SIG-M5 (cell line): ENCODE measurements around the gene AJM1.
"Not testable (repeated sequence)": the region's sequence is repeated elsewhere in the genome, so short reads cannot be mapped to it uniquely, and the experiment has no call there.

ENCODE experiments used
- DNase-seq: peaks from one replicate; lab custom pipeline; 2025; lab: John Stamatoyannopoulos, UW

AJM1 gene

DNA sequence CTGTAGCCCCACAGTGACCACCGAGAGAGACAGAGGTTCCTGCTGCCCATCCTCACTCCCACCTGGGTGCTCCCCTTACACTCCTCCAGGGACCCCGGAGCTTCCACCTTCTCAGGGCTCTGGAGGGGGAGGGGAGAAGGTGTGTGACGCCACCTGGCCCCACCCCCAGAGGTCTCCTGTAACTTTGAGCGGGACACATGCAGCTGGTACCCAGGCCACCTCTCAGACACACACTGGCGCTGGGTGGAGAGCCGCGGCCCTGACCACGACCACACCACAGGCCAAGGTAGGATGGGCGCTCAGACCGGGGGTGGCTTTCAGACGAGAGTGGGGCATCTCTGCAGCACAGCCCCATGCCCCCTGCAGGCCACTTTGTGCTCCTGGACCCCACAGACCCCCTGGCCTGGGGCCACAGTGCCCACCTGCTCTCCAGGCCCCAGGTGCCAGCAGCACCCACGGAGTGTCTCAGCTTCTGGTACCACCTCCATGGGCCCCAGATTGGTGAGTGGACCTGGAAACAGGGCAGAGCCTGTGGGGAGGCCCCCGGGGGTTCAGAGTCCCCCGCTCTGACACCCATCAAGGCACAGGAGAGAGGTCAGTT, 14.4 kb downstream of the AJM1 start:
- no peak for DNase-seq

DNA sequence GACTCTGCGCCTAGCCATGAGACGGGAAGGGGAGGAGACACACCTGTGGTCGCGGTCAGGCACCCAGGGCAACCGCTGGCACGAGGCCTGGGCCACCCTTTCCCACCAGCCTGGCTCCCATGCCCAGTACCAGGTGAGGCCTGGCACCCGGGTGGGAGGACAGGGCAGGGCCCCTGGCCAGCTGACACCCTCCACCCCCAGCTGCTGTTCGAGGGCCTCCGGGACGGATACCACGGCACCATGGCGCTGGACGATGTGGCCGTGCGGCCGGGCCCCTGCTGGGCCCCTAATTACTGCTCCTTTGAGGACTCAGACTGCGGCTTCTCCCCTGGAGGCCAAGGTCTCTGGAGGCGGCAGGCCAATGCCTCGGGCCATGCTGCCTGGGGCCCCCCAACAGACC, 14.9 kb downstream of the AJM1 start:
- DNase-seq: no peak

DNA sequence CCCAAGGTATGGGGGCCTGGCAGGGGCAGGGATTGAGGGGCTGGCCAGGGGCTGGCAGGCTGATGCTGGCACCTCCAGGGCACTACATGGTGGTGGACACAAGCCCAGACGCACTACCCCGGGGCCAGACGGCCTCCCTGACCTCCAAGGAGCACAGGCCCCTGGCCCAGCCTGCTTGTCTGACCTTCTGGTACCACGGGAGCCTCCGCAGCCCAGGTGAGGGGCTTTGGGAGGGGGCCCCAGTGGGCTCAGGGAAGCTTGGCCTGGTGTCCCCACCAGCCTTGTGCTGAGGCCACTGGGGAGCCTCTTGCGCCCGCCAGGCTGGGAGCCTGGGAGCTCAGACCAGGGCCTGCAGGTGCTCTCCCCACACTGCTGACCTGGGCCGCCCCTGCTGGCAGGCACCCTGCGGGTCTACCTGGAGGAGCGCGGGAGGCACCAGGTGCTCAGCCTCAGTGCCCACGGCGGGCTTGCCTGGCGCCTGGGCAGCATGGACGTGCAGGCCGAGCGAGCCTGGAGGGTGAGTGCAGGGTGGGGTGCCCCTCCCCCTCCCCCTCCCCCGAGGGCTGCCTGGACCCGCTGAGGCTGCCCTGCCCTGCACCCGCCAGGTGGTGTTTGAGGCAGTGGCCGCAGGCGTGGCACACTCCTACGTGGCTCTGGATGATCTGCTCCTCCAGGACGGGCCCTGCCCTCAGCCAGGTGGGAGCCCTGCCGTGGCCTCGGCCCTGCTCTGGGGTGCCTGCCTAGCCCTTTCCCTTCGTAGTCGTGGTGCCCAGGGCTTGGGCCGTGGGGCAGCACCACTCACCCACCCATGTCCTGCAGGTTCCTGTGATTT, 15.5 kb downstream of the AJM1 start:
- no peak for DNase-seq

DNA sequence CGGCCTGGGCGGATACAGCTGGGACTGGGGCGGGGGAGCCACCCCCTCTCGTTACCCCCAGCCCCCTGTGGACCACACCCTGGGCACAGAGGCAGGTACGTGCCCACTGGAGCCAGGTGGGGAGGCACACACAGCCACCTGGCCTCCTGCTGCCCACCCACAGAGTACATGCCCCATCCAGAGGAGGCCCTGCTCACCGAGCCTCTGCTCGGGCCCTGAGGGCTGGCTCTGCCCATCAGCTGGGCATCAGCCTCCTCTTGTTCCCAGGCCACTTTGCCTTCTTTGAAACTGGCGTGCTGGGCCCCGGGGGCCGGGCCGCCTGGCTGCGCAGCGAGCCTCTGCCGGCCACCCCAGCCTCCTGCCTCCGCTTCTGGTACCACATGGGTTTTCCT, 16.2 kb downstream of the AJM1 start:
- no peak for DNase-seq

DNA sequence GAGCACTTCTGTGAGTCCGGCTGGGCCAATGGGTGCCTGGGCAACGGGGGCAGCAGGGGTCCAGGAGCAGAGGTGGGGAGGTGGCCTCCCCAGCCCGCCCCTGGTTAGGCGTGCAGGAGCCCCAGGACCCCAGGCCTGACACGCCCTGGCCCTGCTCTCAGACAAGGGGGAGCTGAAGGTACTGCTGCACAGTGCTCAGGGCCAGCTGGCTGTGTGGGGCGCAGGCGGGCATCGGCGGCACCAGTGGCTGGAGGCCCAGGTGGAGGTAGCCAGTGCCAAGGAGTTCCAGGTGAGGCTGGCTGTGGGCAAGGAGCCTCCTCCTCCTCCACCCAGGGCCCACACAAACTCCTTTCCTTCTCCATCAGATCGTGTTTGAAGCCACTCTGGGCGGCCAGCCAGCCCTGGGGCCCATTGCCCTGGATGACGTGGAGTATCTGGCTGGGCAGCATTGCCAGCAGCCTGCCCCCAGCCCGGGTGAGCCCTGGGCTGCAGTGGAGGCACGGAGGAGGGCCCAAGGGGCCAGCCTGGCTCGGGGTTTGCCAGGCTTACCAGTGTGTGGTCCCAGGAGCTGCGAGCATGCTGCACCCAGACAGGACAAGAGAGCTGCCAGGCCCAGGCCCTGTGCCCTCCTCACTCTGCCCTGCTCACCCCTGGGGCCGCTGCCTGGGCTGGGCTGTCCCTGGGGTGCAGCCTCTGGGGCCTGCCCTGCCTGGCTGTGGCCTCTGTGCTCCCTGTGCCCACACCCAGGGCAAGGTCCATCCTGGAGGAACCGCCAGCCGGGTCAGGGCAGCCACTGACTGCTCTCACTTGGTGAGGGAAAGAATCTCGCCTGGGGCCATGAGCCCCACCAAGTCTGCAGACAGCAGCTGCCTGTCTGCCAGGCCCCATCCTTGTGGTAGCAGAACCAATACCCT, 16.8 kb downstream of the AJM1 start:
- no peak for DNase-seq

DNA sequence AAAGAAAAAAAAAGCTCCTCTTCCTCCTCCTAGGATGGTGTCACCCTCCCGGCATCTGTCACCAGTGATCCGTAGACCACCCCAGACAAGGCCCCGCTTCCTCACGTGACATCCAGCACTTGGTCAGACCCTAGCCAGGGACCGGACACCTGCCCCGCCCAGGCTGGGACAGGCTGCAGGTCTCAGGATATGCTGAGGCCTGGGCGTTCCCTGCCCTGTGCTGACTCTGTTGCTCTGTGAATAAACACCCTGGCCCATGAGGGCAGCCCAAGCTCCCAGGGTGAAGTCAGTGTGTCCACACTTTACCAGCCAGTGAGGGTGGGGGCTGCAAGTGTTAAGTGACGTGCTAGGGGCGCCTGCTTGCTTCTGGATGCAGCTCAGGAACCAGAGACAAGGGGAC, 18.3 kb downstream of the AJM1 start:
- no peak for DNase-seq

DNA sequence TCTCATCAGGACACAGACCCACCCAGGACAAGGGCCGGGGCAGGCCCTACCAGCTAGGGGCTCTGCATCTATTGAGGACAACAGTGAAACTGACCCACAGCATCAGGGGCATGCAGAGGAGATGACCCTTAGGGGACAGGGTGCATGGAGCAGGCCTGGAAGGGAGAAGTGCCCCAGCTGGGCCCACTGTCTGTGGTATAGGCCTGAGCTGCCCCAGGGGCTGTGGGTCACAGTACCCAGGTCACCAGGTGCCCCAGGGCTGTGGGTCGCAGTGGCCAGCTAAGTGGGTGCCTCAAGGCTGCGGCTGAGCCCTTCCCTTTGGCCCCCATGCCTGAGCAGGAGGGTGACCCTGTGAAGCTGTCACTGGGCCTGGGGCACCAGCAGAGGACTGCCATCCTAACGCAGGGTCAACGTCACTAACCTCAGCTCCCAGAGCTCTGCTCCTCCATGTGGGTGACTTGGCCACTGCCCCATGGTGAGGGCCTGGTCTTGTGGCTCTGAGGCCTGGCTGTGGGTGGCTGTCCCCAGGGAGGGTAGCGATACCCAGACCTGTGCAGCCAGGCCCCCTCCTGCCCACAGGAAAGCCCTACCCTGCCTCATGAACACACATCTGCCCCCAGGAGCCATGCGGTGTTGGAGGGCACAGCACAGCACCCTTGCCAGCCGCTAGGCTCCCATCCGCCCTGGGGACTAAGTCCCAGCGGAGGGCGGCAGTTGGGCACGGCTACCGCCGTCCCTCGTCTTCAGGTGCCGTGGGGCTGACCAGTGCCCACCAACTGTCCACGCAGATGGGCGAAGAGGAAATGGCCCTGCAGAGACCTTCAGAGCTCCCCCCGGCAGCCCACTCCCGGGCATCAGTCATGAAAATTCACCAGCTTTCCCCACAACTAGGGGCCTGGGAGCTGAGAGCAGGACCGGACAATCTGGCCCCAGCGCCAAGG, 18.9 kb downstream of the AJM1 start:
- no peak for DNase-seq

DNA sequence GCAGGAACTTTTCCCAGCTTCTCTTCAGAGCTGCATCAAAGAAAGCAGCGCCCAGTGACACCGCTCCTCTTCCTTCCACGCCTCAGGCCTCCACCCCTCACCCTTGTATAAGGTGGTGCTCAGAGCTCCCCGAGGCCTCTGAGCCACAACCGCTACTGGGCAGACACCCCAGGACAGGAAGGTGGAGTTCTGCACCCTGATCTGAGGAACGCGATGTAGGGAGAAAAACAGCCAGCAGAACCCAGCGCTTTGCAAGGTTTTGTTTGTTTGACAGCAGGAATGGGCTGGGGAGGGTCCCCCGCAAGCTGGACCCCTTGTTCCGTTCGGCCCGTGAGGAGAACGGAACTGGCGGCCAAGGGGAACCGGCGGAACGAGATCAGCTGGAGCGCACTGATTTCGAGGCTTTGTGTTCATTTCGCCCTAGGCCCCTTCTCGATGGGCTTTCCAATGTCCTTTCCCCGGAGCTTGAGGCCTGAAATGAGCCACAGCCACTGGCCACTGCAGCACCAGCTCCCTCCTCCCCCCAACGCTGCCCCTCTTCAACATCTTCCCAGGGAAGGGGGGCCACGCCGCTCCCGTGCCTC, 19.7 kb downstream of the AJM1 start:
- DNase-seq: no peak

DNA sequence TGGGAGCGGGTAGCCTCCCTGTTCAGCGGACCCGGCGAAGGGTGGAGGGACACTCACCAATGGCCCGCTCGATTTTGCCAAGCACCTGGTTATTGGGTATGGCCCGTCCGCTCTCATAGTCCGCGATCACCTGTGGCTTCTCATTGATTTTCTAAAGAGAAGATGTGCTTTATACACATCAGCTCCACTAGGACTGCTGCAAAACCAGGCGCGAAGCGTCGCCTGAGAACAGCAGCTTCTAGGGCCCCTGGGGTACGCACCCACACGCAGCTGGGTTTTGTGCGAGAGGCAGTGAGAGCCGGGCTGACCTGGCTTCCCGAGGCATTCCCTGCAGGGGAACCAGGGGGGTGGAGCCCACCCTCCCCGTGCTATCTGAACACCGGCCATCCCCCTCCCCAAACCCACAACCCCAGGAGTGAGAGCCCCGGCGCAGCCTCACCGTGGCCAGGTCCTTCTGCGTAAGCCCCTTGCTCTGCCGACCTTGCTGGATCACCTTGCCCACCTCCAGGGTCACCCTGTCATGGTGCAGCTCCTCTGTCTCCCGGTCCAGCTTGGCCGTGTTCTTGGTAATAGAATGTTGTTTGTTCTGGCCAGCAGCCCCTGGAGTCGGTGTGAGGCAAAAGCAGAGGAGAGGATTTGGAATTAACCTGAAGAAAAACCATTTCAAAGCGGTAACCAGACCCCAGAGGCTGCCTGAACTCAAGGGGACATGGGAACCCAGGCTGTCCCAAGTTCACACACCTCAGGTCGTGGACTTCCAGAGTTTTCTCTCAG, 20.8 kb downstream of the AJM1 start:
- DNase-seq: no peak

DNA sequence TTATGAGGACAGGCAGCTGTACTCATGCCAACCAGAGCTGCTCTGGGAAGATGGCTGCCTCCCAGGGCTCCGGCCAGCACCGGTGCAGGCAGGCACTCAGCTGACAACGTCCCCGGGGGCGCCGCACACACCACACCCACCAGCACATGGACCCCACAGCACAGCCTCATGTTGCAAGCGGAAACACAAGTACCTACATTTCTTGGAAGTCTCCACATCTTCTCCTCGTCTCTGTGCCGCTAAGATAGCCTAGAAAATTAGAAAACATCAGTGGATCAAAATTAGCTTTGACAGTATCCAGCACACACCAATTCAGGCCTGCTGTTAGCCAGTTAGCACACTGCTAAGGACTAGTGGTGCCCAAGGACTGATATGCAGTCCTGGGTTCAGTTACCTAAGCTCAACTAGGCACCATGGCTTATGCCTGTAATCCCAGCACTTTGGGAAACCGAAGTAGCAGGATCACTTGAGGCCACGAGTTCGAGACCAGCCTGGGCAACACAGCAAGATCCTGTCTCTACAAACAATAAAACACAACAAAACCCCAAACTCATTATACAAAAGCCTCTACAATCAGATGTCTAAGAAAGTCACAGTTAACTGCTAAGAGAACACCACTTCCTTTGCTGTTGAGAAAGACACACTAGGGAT, 21.5 kb downstream of the AJM1 start:
- DNase-seq: no peak

DNA sequence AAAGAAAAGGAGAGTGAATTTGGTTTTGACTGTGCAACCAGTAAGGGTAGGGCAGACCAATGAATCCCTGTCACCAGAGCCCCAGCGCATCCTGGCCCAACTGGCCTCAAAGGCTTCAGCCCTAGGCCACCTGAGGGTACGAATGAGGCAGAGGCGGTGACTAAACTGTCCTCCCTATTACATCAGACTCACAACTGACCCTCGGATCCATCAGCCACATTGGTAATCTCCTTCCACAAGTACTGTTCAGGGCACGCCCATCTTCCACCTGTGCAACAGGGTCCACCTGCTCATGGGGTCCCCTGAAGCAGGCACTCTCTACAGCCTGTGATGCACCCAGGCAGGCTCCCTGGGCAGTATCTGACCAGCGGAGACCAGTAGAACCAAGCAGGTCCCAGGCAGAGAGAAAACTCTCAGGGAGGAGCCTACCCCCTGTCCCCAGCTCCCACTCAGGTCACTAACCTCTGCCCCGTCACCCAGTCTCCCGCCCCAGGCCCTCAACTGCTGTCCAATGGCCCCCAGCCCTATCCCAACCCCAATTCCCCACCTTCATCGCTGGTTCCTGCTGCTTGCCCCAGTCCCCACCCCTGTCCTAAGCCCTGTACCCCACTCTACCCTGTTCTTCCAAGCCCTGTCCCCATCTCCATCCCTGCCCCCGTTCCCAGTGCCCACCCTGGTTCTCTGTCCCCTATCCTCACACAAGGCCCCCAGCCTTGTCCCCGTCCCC, 22.9 kb downstream of the AJM1 start:
- DNase-seq: no peak

DNA sequence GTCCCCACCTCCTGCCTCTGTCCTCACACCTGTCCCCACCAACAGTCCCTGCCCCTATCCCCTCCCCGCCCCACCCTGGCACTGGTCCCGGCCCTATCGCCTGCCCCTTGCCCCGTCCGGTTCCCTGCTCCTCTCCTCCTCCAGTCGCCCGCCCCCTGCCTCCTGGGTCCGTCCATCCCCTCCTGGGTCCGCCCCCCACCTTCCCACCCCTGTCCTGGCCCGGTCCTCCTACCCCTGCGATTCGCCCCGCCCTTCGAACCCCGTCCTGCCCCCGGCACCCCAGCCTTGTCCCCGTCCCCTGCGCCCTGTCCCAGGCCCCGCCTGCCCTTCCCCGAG, 23.5 kb downstream of the AJM1 start:
- DNase-seq: no peak

DNA sequence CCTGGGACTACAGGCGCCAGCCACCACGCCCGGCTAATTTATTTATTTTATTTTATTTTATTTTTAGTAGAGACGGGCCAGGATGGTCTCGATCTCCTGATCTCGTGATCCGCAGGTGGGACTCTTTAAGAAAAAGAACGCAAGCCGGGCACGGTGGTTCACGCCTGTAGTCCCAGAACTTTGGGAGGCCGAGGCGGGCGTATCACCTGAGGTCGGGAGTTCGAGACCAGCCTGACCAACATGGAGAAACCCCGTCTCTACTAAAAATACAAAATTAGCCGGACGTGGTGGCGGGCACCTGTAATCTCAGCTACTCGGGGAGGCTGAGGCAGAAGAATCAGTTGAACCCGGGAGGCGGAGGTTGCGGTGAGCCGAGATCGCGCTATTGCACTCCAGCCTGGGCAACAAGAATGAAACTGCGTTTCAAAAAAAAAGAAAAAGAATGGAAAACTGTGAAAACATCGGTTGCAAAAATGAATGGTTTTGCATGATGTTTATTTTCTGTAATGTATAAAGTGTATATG, 24.7 kb downstream of the AJM1 start:
- not testable (repeated sequence) for DNase-seq

DNA sequence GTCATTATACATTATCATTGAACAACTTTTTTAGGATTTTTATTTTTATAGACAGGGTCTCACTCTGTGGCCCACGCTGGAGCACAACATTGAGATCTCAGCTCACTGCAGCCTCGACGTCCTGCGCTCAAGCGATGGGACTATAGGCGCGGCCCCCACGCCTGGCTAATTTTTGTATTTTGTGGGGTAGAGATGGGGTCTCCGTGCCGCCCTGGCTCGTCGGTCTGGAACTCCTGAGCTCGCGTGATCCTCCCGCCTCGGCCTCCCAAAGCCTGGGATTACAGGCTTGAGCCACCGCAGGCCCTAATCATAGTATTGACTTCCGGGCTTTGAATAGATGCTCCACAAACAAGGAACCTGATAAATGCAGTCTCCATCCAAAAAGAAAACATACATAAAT, 25.2 kb downstream of the AJM1 start:
- DNase-seq: no peak

DNA sequence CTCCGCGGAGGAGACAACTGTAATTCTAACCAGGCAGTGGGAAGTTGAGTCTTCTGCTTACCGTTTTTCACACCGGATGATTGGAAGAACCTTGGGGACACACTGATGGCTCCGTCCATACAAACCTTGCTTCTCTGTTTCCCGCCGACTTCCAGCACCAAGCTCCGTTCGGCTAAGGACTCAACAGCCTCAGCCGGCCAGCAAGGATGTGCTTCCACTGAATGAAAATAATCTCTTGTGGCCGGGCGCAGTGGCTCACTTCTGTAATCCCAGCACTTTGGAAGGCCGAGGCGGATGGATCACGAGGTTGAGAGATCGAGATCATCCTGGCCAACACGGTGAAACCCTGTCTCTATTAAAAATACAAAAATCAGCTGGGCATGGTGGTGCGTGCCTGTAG, 25.6 kb downstream of the AJM1 start:
- no peak for DNase-seq

DNA sequence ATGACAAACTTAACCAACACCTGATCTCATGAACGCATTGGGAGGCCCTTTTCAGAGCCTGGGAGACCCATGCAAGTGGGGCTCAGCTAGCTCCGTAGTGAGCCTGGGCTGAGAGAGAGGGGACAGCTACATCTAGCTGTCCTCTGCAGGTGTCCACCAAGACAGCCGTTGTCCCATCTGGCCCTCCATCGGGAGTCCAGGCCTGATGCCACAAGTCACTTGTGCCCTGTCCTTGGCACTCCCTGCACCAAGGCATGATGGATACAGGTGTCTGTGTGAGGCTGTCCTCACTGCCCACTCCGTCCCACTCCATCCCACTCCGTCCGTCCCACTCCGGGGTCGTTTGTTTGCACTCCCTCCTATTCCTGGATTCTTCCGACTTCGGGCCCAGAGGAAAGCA, 26.4 kb downstream of the AJM1 start:
- DNase-seq: no peak

DNA sequence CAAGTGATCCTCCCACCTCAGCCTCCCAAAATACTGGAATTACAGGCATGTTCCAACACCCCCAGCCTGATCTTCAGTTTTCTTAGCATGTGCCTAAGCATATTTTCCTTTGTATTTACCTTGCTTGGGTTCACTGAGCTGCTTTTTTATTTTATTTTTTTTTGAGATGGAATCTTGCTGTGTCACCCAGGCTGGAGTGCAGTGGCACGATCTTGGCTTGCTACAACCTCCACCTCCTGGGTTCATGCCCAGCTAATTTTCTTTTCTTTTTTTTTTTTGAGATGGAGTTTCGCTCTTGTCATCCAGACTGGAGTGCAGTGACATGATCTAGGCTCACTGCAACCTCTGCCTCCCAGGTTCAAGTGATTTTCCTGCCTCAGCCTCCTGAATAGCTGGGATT, 27.3 kb downstream of the AJM1 start:
- DNase-seq: not testable (repeated sequence)

DNA sequence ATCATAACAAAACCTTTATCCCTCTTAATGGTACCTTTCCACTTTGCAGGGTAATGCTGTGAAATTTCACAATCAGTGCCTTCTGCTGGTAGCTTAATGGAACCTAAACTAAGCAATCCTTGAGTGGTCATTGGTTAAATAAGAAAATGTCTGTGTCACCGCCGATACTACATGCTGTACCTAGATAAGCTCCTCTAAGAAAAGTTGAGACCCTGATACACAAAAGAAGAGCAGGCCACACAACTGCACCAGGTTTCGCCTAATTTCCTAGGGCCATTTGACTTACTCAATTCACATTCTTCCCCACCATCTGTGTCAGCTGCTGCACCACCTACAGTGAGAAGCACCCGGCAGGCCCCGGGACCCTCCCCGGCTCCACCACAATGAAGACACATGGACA, 32.9 kb downstream of the AJM1 start:
- no peak for DNase-seq

DNA sequence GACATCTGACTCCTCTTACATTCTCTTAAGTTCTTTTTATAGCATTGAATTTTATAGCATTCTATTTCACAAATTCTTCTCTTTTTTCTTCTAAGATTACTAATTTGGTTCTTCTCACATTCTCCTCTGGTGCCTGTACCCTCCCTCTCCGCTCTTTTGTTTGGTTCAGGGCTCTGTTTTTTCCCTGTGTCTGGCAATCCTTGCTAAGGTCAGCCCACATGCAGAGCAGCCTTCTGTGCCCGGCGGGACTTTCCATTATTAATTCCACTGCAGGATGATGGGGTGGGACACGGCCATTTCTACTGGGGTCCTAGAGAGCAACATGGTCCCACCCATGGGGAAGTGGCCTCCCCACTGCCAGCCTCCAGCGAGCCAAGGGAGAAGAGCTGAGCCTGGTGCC, 34.2 kb downstream of the AJM1 start:
- no peak for DNase-seq
